Gastroesophageal sphincter (tissue), 3 donors: Measurements from ENCODE around the gene SLC29A3.
A peak's percentile ranks its signal among the peaks of the same experiment; 100 is the strongest.

Source experiments
- EP300 ChIP-seq: sonication (generic); formaldehyde crosslinking; IDR thresholded peaks from one replicate; pipeline ENCODE4 v1.6.1; 2017; ENCODE audit warnings: antibody characterized with exemption, mild to moderate bottlenecking
- TF ChIP-seq, protein P1 (sequence below), 4 experiments: fragments of 200-600 bp in 2 of 4; fragments of 450-650 bp in 2 of 4; sonication (generic) in 1 of 4; IDR thresholded peaks; one replicate each; pipeline ENCODE4 v1.5.1; 2017 to 2019; ENCODE audit warnings: antibody characterized with exemption in 4 of 4, mild to moderate bottlenecking in 2 of 4, moderate library complexity in 2 of 4

DNA sequence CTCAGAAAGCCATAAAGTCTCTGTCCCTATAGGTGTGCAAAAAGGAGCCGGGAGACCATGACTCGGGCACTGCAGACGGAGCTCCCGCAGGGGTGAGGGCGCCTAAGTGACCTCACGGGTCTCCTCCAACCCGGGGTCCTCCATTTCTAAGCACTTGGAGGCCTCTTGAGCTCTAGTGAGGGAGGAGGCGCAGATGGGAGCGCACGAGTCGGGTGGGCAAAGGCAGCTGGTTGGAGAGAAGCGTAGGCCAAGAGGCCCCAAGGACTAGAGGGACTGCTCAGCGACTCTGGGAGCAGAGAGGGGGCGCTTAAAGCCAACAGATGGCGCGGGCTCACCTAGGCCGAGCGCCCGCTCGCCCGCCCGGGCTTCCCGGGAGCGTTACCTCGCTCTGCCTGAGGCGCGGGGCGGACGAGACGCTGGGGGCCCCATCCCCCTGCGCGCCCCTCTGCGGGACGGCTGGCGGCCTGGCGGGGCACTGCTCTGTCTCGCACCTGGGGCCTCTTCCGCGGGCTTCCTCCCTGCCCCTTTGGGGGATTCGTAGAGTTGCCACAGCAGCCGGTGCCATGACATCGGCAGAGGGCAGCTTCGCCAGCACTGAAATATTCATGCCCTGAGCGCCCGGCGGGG lies 77.1 kb downstream of the SLC29A3 start:
- no peak for TF ChIP-seq EP300
- TF ChIP-seq, protein P1, sequence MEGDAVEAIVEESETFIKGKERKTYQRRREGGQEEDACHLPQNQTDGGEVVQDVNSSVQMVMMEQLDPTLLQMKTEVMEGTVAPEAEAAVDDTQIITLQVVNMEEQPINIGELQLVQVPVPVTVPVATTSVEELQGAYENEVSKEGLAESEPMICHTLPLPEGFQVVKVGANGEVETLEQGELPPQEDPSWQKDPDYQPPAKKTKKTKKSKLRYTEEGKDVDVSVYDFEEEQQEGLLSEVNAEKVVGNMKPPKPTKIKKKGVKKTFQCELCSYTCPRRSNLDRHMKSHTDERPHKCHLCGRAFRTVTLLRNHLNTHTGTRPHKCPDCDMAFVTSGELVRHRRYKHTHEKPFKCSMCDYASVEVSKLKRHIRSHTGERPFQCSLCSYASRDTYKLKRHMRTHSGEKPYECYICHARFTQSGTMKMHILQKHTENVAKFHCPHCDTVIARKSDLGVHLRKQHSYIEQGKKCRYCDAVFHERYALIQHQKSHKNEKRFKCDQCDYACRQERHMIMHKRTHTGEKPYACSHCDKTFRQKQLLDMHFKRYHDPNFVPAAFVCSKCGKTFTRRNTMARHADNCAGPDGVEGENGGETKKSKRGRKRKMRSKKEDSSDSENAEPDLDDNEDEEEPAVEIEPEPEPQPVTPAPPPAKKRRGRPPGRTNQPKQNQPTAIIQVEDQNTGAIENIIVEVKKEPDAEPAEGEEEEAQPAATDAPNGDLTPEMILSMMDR (IDR thresholded peaks at IDR 0.05) = peak in 3 of 4 experiments; percentile 71 to 89 (median 71)
